Duodenal mucosa (tissue), 2 donors: Measurements from ENCODE around the gene MUSK.
"Not testable (repeated sequence)": the region's sequence is repeated elsewhere in the genome, so short reads cannot be mapped to it uniquely, and the experiment has no call there.

Source experiments
- H3K27ac ChIP-seq: one replicate; pipeline ENCODE4 v1.7.0; 2013; ENCODE audit warnings: low read depth, low read length
- H3K27me3 ChIP-seq, 2 donors: one replicate each; pipeline ENCODE4 v1.7.0; 2013; ENCODE audit warnings: low read length in 2 of 2, control low read depth in 1 of 2; ENCODE audit not compliant: insufficient read depth in 2 of 2, control insufficient read depth in 1 of 2
- H3K36me3 ChIP-seq, 2 donors: one replicate each; pipeline ENCODE4 v1.7.0; 2013; ENCODE audit warnings: low read length in 2 of 2, control low read depth in 1 of 2; ENCODE audit not compliant: insufficient read depth in 2 of 2, control insufficient read depth in 1 of 2
- H3K4me1 ChIP-seq, 2 donors: one replicate each; pipeline ENCODE4 v1.7.0; 2013; ENCODE audit warnings: low read length in 2 of 2, control low read depth in 1 of 2; ENCODE audit not compliant: insufficient read depth in 2 of 2, control insufficient read depth in 1 of 2
- H3K4me3 ChIP-seq, 2 donors: one replicate each; pipeline ENCODE4 v1.7.0; 2013; ENCODE audit warnings: low read length in 2 of 2, low read depth in 1 of 2
- H3K9ac ChIP-seq, 2 donors: one replicate each; pipeline ENCODE4 v1.7.0; 2013; ENCODE audit warnings: low read length in 2 of 2, low read depth in 1 of 2
- H3K9me3 ChIP-seq, 2 donors: one replicate each; pipeline ENCODE4 v1.7.0; 2013; ENCODE audit warnings: low read length in 2 of 2, control low read depth in 1 of 2; ENCODE audit not compliant: control insufficient read depth in 1 of 2

The MUSK gene

GRCh38 chr9:110825129-110825528 is 156.5 kb downstream of the MUSK start:
- not testable (repeated sequence) for H3K36me3 ChIP-seq, H3K4me1 ChIP-seq, H3K4me3 ChIP-seq, H3K9ac ChIP-seq, H3K27me3 ChIP-seq, H3K27ac ChIP-seq, H3K9me3 ChIP-seq

- no peaks in the 10 kb centered on the region for H3K4me1 ChIP-seq
Observed at GRCh38 chr9:110825950-110826349, 157.4 kb downstream of the MUSK start.

GRCh38 chr9:110826400-110826799 is 157.8 kb downstream of the MUSK start:
- not testable (repeated sequence) for H3K9ac ChIP-seq, H3K4me3 ChIP-seq, H3K9me3 ChIP-seq, H3K27ac ChIP-seq, H3K27me3 ChIP-seq, H3K36me3 ChIP-seq, H3K4me1 ChIP-seq

More at GRCh38 chr9:110825950-110826349, 157.4 kb downstream of the MUSK start:
- no peak overlapping the region for H3K9ac ChIP-seq
- no peaks in the 10 kb centered on the region for H3K9me3 ChIP-seq
- H3K27ac ChIP-seq = no peak overlapping the region
- H3K36me3 ChIP-seq = no peaks in the 10 kb centered on the region
- no peak overlapping the region for H3K4me3 ChIP-seq
- no peaks in the 10 kb centered on the region for H3K27me3 ChIP-seq

- H3K27ac ChIP-seq = no peak overlapping the region
- H3K4me1 ChIP-seq = no peaks in the 10 kb centered on the region
- H3K9me3 ChIP-seq = no peaks in the 10 kb centered on the region
- H3K36me3 ChIP-seq = no peaks in the 10 kb centered on the region
- no peak overlapping the region for H3K9ac ChIP-seq
- no peak overlapping the region for H3K4me3 ChIP-seq
- H3K27me3 ChIP-seq = no peaks in the 10 kb centered on the region
Observed at GRCh38 chr9:110828264-110828663, 159.7 kb downstream of the MUSK start.

GRCh38 chr9:110830495-110830894 is 161.9 kb downstream of the MUSK start:
- no peak overlapping the region for H3K27ac ChIP-seq
- no peaks in the 10 kb centered on the region for H3K27me3 ChIP-seq
- no peaks in the 10 kb centered on the region for H3K4me1 ChIP-seq
- H3K9me3 ChIP-seq = no peaks in the 10 kb centered on the region
- H3K36me3 ChIP-seq = no peaks in the 10 kb centered on the region
- H3K4me3 ChIP-seq = no peak overlapping the region
- no peak overlapping the region for H3K9ac ChIP-seq

- H3K27me3 ChIP-seq = no peaks in the 10 kb centered on the region
- H3K9ac ChIP-seq = no peak overlapping the region
- H3K27ac ChIP-seq = no peak overlapping the region
- H3K9me3 ChIP-seq = no peaks in the 10 kb centered on the region
- no peak overlapping the region for H3K4me3 ChIP-seq
- H3K4me1 ChIP-seq = no peaks in the 10 kb centered on the region
- no peaks in the 10 kb centered on the region for H3K36me3 ChIP-seq
Observed at GRCh38 chr9:110832926-110833325, 164.3 kb downstream of the MUSK start.

- no peaks in the 10 kb centered on the region for H3K9me3 ChIP-seq
- no peaks in the 10 kb centered on the region for H3K4me1 ChIP-seq
- H3K27me3 ChIP-seq = no peaks in the 10 kb centered on the region
- no peak overlapping the region for H3K27ac ChIP-seq
- no peaks in the 10 kb centered on the region for H3K36me3 ChIP-seq
- no peak overlapping the region for H3K4me3 ChIP-seq
- no peak overlapping the region for H3K9ac ChIP-seq
Observed at GRCh38 chr9:110835404-110835803, 166.8 kb downstream of the MUSK start.

GRCh38 chr9:110835859-110836271 is 167.3 kb downstream of the MUSK start:
- H3K9me3 ChIP-seq = no peaks in the 10 kb centered on the region
- no peak overlapping the region for H3K4me3 ChIP-seq
- no peaks in the 10 kb centered on the region for H3K4me1 ChIP-seq
- H3K36me3 ChIP-seq = no peaks in the 10 kb centered on the region
- no peaks in the 10 kb centered on the region for H3K27me3 ChIP-seq
- no peak overlapping the region for H3K27ac ChIP-seq
- no peak overlapping the region for H3K9ac ChIP-seq

GRCh38 chr9:110837401-110838005 is 168.9 kb downstream of the MUSK start:
- Histone ChIP-seq H3K9ac (no peak overlapping the region), H3K4me3 (no peak overlapping the region), H3K36me3 (no peaks in the 10 kb centered on the region), H3K27me3 (no peaks in the 10 kb centered on the region), H3K9me3 (no peaks in the 10 kb centered on the region), H3K27ac (no peak overlapping the region), H3K4me1 (no peaks in the 10 kb centered on the region)

GRCh38 chr9:110842169-110842568 is 173.6 kb downstream of the MUSK start:
- Histone ChIP-seq H3K27ac (no peak overlapping the region), H3K4me1 (no peaks in the 10 kb centered on the region), H3K9ac (no peak overlapping the region), H3K9me3 (no peaks in the 10 kb centered on the region), H3K27me3 (no peaks in the 10 kb centered on the region), H3K4me3 (no peak overlapping the region), H3K36me3 (no peaks in the 10 kb centered on the region)

- Histone ChIP-seq H3K27me3 (no peaks in the 10 kb centered on the region), H3K27ac (no peak overlapping the region), H3K9ac (no peak overlapping the region), H3K4me3 (no peak overlapping the region), H3K4me1 (no peaks in the 10 kb centered on the region), H3K36me3 (no peaks in the 10 kb centered on the region), H3K9me3 (no peaks in the 10 kb centered on the region)
Observed at GRCh38 chr9:110842986-110843385, 174.4 kb downstream of the MUSK start.
